Epithelial cell of proximal tubule (primary cell): ENCODE measurements around the gene PARD3B. TPM values are rescaled to one million over a fixed set of nuclear protein-coding genes. Genes with fewer than 3 reads are reported as not detected.

Source experiments
- DNase-seq: peaks from one replicate; pipeline ENCODE4 v3.0.0-alpha.2; 2011; ENCODE audit warnings: low read depth
- H3K4me3 ChIP-seq: 2 replicates; pipeline ENCODE4 v1.5.1; 2011; ENCODE audit warnings: low read depth, mild to moderate bottlenecking, low read length
- total RNA-seq: library from RNA; depleted of rRNA; stranded (reverse); fragments of >200 nt; gene quantifications from 2 replicates; pipeline ENCODE4 v1.2.3, GENCODE V29; 2015
- TF ChIP-seq, protein P1 (sequence below): conservative IDR thresholded peaks from 2 replicates; pipeline ENCODE4 v1.5.1; 2012; ENCODE audit warnings: low read depth, mild to moderate bottlenecking, low read length

The PARD3B gene
- total RNA-seq, 1 donor from 2014 or later: 3.6 TPM

DNA sequence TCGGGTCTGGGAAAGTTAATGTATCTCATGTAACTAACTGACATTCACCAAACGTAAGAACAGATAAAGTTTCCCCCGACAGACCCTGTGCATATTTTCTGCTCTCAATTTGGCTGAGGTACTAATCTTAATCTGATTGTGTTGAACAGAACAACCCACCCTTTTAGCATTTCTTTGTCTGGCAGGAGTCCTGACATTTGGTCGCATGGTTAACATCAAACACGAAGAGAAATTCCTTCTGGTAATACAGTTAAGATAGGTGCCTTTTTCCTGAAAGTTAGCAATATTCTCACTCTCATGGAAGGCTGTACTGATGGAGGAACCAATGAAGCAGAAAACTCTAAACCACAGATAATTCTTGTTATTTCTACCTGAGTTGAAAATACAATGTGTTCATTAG is 520.8 kb downstream of the PARD3B start:
- TF ChIP-seq, protein P1, sequence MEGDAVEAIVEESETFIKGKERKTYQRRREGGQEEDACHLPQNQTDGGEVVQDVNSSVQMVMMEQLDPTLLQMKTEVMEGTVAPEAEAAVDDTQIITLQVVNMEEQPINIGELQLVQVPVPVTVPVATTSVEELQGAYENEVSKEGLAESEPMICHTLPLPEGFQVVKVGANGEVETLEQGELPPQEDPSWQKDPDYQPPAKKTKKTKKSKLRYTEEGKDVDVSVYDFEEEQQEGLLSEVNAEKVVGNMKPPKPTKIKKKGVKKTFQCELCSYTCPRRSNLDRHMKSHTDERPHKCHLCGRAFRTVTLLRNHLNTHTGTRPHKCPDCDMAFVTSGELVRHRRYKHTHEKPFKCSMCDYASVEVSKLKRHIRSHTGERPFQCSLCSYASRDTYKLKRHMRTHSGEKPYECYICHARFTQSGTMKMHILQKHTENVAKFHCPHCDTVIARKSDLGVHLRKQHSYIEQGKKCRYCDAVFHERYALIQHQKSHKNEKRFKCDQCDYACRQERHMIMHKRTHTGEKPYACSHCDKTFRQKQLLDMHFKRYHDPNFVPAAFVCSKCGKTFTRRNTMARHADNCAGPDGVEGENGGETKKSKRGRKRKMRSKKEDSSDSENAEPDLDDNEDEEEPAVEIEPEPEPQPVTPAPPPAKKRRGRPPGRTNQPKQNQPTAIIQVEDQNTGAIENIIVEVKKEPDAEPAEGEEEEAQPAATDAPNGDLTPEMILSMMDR: no peak
- no peak for DNase-seq
- H3K4me3 ChIP-seq: no peak overlapping the region

DNA sequence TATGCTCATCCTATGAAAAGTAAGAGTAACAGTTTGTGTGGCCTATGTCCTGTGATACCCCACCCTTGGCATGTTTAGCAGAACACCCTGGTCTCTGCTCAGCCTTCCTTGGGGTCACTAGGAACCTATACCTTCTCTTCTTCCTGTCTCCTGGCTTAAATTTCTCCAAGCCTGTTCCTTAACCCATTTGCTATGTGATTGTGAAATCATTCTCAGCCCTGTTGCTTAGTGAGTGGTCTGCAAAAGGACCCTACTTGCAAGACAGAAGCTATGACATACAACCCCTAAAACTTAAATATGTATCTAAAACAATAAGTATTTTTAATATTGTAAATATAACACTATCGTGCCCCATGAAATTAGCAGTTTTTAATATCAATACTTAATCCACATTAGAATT is 524.7 kb downstream of the PARD3B start:
- H3K4me3 ChIP-seq: no peak overlapping the region
- no peak for DNase-seq
- TF ChIP-seq, protein P1: no peak

GRCh38 chr2:205070889-205071288 is 525.6 kb downstream of the PARD3B start:
- TF ChIP-seq, protein P1: no peak
- DNase-seq: no peak

GRCh38 chr2:205073433-205074020 is 528.3 kb downstream of the PARD3B start:
- DNase-seq: no peak
- no peak overlapping the region for H3K4me3 ChIP-seq
- TF ChIP-seq, protein P1: no peak

More at GRCh38 chr2:205070889-205071288, 525.6 kb downstream of the PARD3B start:
- H3K4me3 ChIP-seq: no peak overlapping the region

DNA sequence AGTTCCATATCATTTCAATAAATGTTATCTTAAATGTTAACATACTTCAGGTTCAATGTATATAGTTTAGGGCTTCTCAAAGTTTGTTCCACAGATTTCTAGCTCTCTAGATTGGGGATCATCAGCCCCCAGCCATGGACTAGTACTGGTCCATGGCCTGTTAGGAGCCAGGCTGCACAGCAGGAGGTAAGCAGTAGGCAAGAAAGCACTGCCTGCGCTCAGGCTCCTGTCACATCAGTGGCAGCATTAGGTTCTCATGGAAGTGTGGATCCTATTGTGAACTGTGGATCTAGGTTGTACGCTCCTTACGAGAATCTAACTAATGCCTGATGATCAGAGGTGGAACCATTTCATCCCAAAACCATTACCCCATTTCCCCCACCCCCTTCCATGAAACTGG is 531.1 kb downstream of the PARD3B start:
- no peak overlapping the region for H3K4me3 ChIP-seq
- no peak for DNase-seq
- TF ChIP-seq, protein P1: no peak

DNA sequence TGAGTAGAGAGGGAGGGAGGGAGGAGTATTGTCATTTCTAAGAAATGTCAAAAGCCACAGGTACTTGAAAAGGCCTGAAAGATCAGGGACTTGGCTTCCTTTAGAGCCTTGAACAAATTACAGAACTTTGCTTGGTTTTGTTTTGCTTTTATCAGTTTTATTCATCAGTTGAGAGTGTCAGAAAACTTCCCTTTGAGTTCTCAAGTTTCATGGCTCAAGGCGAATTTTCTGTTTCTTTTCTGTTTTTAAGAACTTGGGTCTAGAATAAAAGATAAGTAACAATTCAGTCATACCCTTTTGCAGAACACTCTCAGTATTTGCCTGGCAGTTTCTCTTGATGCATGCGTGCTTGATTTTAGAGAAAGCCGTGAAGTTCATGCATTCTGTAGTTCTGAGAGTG is 531.9 kb downstream of the PARD3B start:
- no peak for DNase-seq
- TF ChIP-seq, protein P1: no peak
- no peak overlapping the region for H3K4me3 ChIP-seq

- H3K4me3 ChIP-seq: no peak overlapping the region
- TF ChIP-seq, protein P1: no peak
- DNase-seq: no peak
These were observed 533.5 kb downstream of the PARD3B start for GRCh38 chr2:205078762-205079161.
